Cardiac muscle cell (in vitro differentiated cells and primary cell): ENCODE results near the gene PCNP. TPM values are rescaled to one million over a fixed set of nuclear protein-coding genes. Genes with fewer than 3 reads are reported as not detected.
"Not testable (repeated sequence)": the region's sequence is repeated elsewhere in the genome, so short reads cannot be mapped to it uniquely, and the experiment has no call there.

Source experiments
- DNase-seq, 2 donors: peaks; one replicate each; pipeline versions ENCODE4 v3.0.0 to v3.0.0-alpha.2; 2010 to 2017; ENCODE audit warnings: low read depth in 1 of 2, low spot score in 1 of 2
- H3K27ac ChIP-seq: fragments of 200-600 bp; sonication (generic); 2 replicates; pipeline ENCODE4 v1.5.1; 2016
- H3K27me3 ChIP-seq: fragments of 200-600 bp; sonication (generic); 2 replicates; pipeline ENCODE4 v1.6.0; 2016; ENCODE audit warnings: control low read depth
- H3K36me3 ChIP-seq: fragments of 200-600 bp; sonication (generic); 2 replicates; pipeline ENCODE4 v1.5.1; 2016; ENCODE audit warnings: control low read depth
- H3K4me1 ChIP-seq: fragments of 200-600 bp; sonication (generic); 2 replicates; pipeline ENCODE4 v1.8.1; 2017; ENCODE audit warnings: low read depth, mild to moderate bottlenecking, mixed run types
- H3K4me3 ChIP-seq: fragments of 200-600 bp; sonication (generic); 2 replicates; pipeline ENCODE4 v1.5.1; 2016; ENCODE audit warnings: mild to moderate bottlenecking
- H3K9me3 ChIP-seq: fragments of 200-600 bp; sonication (generic); 2 replicates; pipeline ENCODE4 v1.5.1; 2017; ENCODE audit warnings: low read depth, mild to moderate bottlenecking, control low read depth
- polyA plus RNA-seq: library from polyadenylated mRNA; unstranded; fragments of >200 nt; fragmentation: Nextera tagmentation; extraction: Ambion mirVana; gene quantifications from 2 replicates; pipeline ENCODE4 v1.2.1, GENCODE V29; 2016
- total RNA-seq: library from RNA; depleted of rRNA; stranded (reverse); fragments of >200 nt; gene quantifications from 2 replicates; pipeline ENCODE4 v1.2.3, GENCODE V29; 2016
- TF ChIP-seq, protein P1 (sequence below): IDR thresholded peaks from 2 replicates; pipeline ENCODE4 v1.5.1; 2012; ENCODE audit warnings: low read depth, mild to moderate bottlenecking, low read length

Gene PCNP
- total and polyA plus RNA-seq, 2 experiments from 2014 or later: 64.5 to 119 TPM

DNA sequence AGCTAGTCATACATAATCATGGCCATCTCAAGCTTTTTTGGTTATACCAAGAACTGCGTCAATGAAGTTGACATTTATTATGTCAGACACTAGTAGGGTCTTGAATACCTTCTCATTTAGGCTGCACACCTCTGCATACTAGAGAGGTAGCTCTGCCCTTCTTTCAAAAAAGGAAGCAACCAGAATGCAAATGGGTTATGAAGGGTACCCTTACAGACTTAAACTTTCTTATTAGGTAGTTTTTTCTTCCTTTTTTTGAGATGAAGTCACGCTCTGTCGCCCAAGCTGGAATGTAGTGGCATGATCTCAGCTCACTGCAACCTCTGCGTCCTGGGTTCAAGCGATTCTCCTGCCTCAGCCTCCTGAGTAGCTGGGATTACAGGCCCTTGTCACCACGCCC, 3.3 kb downstream of the PCNP start:
- peaks cover 28% of the 10 kb centered on the region for H3K4me1 ChIP-seq
- no peak for DNase-seq
- no peaks in the 10 kb centered on the region for H3K9me3 ChIP-seq
- peaks cover 12% of the 10 kb centered on the region for H3K36me3 ChIP-seq
- H3K27ac ChIP-seq: no peak overlapping the region
- no peak overlapping the region for H3K4me3 ChIP-seq
- TF ChIP-seq, protein P1, sequence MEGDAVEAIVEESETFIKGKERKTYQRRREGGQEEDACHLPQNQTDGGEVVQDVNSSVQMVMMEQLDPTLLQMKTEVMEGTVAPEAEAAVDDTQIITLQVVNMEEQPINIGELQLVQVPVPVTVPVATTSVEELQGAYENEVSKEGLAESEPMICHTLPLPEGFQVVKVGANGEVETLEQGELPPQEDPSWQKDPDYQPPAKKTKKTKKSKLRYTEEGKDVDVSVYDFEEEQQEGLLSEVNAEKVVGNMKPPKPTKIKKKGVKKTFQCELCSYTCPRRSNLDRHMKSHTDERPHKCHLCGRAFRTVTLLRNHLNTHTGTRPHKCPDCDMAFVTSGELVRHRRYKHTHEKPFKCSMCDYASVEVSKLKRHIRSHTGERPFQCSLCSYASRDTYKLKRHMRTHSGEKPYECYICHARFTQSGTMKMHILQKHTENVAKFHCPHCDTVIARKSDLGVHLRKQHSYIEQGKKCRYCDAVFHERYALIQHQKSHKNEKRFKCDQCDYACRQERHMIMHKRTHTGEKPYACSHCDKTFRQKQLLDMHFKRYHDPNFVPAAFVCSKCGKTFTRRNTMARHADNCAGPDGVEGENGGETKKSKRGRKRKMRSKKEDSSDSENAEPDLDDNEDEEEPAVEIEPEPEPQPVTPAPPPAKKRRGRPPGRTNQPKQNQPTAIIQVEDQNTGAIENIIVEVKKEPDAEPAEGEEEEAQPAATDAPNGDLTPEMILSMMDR: no peak
- no peaks in the 10 kb centered on the region for H3K27me3 ChIP-seq

DNA sequence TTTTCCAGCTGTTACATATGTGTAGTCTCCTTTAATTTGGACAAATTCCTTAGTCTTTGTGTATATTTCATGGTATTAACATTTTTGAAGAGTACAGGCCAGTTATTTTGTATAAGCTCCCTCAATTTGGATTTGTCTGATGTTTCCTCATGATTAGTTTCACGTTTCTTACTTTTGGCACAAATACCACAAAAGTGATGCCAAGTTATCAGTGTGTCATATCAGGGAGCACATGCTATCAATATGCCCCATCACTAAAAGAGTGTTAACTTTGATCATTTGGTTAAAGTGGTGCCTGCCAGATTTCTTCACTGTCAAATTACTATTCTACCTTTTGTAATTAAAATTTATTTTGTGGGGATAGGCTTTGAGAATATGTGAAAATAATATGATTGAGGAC, 14.6 kb downstream of the PCNP start:
- Histone ChIP-seq H3K9me3 (no peaks in the 10 kb centered on the region), H3K27me3 (no peaks in the 10 kb centered on the region), H3K27ac (no peak overlapping the region), H3K4me3 (no peak overlapping the region), H3K36me3 (peaks cover 67% of the 10 kb centered on the region), H3K4me1 (no peaks in the 10 kb centered on the region)
- DNase-seq: no peak
- TF ChIP-seq, protein P1: no peak

DNA sequence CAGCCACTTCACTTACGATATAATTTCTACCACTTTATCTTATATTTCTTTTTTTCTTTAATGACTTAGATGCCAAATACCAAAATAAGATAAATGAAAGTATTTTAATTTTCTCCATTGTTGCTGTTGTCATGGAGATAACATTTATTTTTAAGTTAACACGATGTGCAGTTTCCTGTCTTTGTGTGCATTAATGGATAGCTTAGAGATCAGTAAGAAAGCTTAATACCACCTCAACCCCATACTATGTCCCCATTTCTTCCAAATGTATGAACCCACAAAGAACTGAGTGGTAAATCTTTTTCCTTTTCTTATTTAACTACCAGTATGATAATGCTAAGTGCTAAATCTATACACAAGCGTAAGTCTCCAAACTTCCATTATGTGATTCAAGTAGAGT, 17.1 kb downstream of the PCNP start:
- H3K9me3 ChIP-seq: no peaks in the 10 kb centered on the region
- H3K4me1 ChIP-seq: no peaks in the 10 kb centered on the region
- H3K27ac ChIP-seq: no peak overlapping the region
- TF ChIP-seq, protein P1: no peak
- DNase-seq: no peak
- peaks cover 67% of the 10 kb centered on the region for H3K36me3 ChIP-seq
- H3K4me3 ChIP-seq: no peak overlapping the region
- no peaks in the 10 kb centered on the region for H3K27me3 ChIP-seq

DNA sequence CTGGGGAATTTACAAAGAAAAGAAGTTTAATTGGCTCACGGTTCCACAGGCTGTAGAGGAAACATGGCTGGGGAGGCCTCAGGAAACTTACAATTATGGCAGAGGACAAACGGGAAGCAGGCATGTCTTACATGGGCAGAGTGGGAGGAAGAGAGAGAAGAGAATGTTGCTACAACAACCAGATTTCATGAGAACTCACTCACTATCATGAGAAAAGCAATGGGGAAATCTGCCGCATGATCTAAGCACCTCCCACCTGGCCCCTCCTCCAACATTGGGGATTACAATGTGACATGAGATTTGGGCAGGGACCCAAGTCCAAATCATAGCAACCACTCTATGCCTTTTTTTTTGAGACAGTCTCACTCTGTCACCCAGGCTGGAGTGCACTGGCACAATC, 28.8 kb downstream of the PCNP start:
- Histone ChIP-seq H3K27me3 (no peaks in the 10 kb centered on the region), H3K4me3 (no peak overlapping the region), H3K4me1 (no peaks in the 10 kb centered on the region), H3K9me3 (no peaks in the 10 kb centered on the region), H3K27ac (no peak overlapping the region), H3K36me3 (no peaks in the 10 kb centered on the region)
- TF ChIP-seq, protein P1: no peak
- DNase-seq: no peak

DNA sequence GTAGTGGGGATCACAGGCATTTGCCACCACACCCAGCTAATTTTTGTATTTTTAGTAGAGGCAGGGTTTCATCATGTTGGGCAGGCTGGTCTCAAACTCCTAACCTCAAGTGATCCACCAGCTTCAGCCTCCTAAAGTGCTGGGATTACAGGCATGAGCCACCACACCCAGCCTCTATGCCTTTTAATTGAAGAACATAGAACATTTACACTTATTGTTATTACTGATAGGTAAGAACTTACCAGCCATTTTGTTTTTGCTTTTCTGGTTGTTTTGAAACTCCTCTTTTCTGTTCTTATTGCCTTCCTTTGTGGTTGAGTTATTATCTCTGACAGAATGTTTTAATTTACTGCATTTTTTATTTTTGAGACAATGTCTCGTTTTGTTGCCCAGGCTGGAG, 29.2 kb downstream of the PCNP start:
- TF ChIP-seq, protein P1: no peak
- Histone ChIP-seq H3K27ac (no peak overlapping the region), H3K4me1 (no peaks in the 10 kb centered on the region), H3K27me3 (no peaks in the 10 kb centered on the region), H3K4me3 (no peak overlapping the region), H3K36me3 (no peaks in the 10 kb centered on the region), H3K9me3 (no peaks in the 10 kb centered on the region)
- DNase-seq: no peak

DNA sequence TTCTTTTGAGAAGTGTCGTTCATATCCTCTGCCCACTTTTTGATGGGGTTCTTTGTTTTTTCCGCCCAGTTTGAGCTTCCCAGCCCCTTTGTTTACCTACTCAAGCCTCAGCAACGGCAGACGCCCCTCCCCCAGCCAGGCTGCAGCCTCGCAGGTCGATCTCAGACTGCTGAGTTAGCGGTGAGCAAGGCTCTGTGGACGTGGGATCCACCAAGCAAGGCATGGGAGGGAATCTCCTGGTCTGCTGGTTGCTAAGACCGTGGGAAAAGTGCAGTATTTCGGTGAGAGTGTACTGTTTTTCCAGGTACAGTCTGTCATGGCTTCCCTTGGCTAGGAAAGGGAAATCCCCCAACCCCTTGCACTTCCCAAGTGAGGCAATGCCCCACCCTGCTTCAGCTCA, 31.4 kb downstream of the PCNP start:
- not testable (repeated sequence) for H3K9me3 ChIP-seq, H3K4me3 ChIP-seq, DNase-seq, H3K36me3 ChIP-seq, H3K4me1 ChIP-seq, H3K27ac ChIP-seq, H3K27me3 ChIP-seq
